Hematopoietic multipotent progenitor cell (in vitro differentiated cells): ENCODE data around the gene DIPK1B. TPM values are rescaled to one million over a fixed set of nuclear protein-coding genes. Genes with fewer than 3 reads are reported as not detected.
A peak's percentile ranks its signal among the peaks of the same experiment; 100 is the strongest.

Source experiments
- DNase-seq, 3 donors: peaks; one replicate each; pipeline ENCODE4 v3.0.0-alpha.2; 2011 to 2015; ENCODE audit warnings: low read depth in 2 of 3, low spot score in 2 of 3
- total RNA-seq: library from RNA; depleted of rRNA; stranded (reverse); fragments of >200 nt; gene quantifications from one replicate; pipeline ENCODE4 v1.2.3, GENCODE V29; 2012

The DIPK1B gene
- total RNA-seq, 1 donor = 227 TPM

GRCh38 chr9:136685790-136686533 is 26.4 kb upstream of the DIPK1B start:
- no peak for DNase-seq

DNA sequence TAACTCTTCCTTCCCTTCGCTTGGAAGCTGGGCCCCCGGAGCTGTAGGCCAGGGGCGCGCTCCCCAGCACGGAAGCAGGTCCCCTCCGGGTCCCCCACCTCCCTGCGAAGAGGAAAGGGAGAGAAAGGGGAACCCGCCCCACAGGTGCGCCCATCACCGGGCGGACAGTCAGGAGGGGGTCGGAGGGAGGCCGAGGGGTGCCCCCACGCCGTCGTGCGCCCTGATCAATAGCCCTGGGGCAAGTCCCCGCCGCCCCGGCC is 25.9 kb upstream of the DIPK1B start:
- no peak for DNase-seq

- peak; percentile 21 to 71 (median 69) for DNase-seq
Measured at GRCh38 chr9:136686794-136687711, 25.3 kb upstream of the DIPK1B start, which contains the start of gene AGPAT2. AGPAT2 (minus strand) TSS chr9:136687457; CDS start chr9:136687357, 100 bp downstream.

DNA sequence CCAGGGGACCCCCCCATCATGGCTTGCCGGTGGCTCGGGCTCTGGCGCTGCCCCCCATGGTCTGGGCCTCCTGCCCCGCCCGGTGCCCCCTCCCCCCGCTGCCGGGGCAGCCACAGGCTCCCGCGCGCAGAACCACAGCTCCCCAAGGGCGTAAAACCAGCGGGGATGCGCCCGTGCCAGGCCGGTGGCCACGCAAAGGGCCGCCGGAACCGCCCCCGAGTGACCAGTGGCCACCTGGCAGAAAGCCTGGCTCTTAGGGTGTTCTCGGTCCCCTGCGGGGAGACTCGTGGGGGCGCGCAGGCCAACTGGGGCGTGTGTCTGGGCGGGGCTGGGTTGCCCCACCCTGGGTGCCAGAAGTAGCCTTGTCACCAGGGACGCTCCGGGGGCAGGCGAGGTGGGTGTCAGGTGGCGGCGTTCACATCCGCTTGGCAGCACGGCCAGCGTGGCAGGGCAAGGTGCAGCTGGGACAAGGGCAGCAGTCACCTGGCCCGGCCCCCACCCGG is 24.6 kb upstream of the DIPK1B start:
- peak in 1 of 3 donors; percentile 15 for DNase-seq

GRCh38 chr9:136688274-136689107 is 23.9 kb upstream of the DIPK1B start:
- DNase-seq = peak in 1 of 3 donors; percentile 30

DNA sequence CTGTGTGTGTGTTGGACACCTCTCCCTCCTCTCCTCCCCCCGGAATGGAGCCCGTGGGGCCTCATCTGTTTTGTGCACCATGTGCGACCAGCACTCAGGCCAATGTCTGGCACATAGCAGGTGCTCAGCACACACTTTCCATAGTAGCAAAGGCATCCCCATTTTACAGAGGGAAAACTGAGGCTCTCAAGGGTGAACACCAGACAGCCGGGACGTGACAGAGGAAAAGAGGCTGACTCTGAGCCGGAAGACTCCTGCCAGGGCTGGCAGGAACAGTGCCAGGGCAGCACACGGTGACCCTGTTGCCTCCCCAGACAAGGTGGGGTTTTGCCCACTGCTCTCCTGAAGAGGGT is 23.3 kb upstream of the DIPK1B start:
- DNase-seq = no peak

DNA sequence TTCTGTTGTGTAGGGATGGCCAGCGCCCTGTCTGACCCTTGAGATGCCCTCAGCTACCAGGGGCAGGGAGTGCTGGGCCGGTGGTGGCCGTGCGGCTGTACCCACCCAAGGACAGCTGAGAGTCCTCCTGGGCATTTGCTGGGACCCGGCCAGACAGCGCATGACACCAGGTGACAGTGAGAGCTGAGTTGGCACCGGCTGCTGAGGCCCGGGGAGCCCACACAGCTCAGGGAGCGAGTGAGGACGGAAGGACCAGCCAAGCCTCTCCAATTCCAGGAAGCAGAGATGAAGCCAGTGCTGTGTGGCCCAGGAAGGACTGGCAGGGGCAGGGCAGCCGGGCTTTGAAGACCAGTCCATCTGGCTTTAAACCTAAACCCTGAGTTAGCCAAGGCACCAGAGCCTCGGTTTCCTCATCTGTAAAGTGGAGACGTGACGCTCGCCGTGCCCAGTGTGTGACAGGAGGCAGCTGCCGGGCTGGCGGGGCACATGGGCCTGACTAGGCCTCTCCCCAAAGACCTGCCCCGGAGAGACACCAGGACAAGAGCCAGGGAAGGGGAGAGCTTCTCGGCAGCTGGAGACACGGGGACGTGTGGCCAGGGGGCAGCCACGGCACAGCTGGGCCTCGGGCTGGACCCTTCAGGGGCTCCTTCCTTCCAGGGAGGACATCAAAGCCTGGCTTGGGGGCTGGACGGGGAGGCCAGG is 22.1 kb upstream of the DIPK1B start:
- no peak for DNase-seq

- no peak for DNase-seq
Measured at GRCh38 chr9:136690806-136691261, 21.5 kb upstream of the DIPK1B start.

GRCh38 chr9:136691316-136692184 is 20.8 kb upstream of the DIPK1B start:
- no peak for DNase-seq

GRCh38 chr9:136692185-136693134 is 19.9 kb upstream of the DIPK1B start:
- DNase-seq = no peak

DNA sequence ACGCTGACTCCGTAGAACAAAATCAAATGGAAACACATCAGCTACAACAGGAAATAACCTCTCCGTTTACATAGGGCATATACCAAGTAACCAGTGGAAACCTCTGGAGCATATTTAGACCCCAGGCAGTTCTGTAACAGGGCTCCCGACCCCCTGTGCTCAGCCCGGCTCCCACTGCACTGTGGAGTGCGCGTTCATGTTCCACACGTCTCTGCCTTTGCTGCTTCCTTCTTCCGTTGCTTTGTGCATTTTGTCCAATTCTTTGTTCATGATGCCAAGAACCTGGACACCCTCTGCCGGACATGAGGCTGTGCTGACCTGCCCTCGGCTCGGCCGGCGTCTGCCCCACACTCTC is 19.3 kb upstream of the DIPK1B start:
- no peak for DNase-seq

DNA sequence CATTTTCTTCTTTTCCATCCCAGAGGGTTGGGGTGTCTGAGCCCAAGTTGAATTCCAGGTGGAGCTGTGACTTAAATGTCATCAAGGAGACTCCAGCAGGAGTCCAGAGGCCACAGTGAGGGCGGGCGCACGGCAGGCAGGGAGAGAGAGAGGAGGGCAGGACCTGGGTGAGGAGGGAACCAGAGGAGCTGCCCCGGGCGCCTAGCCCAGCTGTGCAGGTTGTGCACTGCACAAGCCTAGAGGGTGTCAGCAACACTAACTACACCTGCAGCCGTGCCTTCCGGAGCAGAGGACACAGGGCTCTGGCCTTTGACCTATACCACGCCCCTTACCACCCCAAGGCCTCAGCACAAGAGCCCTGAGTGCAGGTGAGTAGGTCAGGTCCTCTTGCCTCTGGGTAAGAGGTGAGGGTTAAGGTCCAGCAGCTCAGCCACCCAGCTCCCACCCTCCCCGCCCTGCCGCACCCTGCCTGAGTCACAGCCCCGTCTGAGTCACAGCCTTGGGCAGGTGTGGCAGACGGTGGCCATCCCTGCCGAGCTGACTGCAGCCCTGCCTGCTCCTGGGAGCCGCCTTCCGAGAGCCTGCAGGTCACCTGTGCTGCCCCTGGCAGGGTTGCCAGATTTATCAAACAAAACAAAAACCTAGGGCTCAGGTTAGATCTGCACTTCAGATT is 18.7 kb upstream of the DIPK1B start:
- no peak for DNase-seq

DNA sequence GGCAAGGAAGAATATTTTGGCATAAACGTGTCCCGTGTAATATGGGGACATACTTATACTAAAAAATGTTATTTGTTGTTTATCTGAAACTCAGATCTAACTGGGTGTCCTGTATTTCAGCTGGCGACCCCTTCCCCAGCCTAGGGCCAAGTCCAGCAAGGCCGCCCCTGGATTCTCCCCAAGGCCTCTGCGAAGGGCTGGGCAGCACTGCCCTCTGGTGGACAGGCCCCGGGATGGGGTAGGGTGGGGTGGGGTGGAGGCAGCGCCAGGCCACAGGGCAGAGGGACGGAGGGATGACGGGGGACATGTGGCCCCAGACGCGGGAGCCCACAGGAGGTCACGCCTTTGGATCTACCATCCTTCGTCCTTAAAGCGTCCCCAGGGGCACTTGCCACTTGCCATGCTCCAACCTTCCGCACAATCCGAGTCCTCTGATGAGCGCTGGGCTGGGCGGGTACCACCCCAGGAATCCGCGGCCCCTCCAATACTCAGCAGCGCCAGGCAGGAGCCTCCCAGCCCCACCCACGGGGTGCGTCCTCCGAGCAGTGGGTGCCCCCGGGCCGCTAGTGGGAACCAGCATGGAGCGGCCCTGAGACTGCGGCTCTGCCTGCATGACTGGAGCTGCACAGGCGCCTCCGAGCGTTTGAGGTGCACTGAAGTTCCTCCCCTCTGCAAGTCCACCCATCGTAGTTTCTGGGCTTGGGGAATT is 18.1 kb upstream of the DIPK1B start:
- DNase-seq = peak in 2 of 3 donors; percentile 60 to 67

DNA sequence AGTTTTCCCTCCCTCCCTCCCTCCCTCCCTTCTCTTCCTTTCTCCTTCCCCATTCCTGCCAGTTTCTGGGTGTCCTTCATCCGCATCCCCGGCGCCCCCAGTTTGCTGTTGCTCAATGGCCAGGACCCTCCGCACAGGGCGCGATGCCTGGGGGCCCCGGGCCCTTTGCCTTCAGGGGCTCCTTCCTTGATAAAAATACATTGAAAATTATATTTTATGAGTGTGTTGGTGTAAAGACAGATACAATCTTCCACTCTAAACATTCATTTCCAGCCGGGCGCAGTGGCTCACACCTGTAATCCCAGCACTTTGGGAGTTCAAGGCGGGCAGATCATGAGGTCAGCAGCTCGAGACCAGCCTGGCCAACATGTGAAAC is 17.5 kb upstream of the DIPK1B start:
- no peak for DNase-seq

DNA sequence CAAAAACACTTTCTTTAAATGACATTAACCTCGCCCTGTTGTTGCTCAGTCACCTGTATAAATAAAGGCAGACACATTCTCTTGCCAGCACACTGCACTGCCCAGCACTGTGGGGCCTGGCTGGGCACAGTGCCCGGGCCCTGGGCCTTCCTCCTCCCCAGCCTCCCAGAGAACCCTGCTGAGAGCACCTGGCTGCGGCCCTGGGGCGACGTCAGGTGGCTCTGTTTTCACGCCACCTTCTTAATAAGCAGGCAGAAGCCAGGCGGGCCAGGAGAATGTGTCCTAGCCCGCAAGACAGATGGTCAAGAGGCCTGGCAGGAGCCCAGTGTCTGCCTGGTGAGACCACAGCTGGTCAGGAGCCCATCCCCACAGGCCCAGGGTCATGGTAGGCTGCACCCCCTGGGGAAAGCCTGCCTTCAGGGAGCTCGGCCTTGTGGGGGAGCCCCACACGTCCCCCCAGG is 16.9 kb upstream of the DIPK1B start:
- no peak for DNase-seq

DNA sequence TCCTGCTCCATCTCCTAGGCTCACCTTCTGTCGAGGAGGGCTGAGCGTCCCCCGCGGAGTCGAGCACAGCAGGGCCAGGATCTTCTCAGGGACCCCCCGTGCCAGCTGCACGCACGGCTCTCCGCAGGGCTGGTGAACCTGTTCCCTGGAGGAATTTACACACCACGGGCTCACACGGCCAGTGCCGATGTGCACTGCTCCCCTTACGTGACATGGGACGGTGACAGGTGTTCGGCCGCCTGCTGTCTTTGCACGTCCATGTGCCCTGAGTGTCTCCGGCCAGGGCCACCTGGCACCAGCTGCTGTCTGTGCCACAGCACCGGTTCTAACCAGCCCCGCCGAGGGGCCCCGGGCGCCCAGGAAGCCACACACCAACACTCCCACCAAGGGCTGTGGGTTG is 16.4 kb upstream of the DIPK1B start:
- no peak for DNase-seq

DNA sequence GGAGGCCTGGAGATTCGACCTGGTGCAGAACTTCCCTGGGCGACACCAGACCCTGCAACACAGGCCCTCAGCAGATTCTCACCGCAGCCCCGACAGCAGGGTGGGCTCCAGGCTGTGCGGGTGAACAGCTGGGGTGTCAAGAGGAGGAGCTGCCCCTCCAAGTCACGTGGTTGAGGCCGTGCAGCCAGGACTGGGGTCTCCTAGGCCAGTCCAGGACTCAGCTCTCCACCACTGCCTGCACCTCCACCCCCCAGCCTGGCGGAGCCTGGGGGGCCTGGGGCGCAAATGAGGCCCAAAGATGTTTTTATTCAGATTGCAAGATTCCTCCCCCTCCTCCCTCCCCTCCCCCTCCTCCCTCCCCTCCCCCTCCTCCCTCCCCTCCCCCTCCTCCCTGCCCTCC is 15.9 kb upstream of the DIPK1B start:
- DNase-seq = no peak
